Stromal cell of bone marrow (primary cell): ENCODE data around the gene TRAPPC2.
"Not testable (repeated sequence)": the region's sequence is repeated elsewhere in the genome, so short reads cannot be mapped to it uniquely, and the experiment has no call there.

Experiments used
- DNase-seq: peaks from one replicate; pipeline ENCODE4 v3.0.0-alpha.2; 2012; ENCODE audit warnings: low read depth

TRAPPC2 gene

DNA sequence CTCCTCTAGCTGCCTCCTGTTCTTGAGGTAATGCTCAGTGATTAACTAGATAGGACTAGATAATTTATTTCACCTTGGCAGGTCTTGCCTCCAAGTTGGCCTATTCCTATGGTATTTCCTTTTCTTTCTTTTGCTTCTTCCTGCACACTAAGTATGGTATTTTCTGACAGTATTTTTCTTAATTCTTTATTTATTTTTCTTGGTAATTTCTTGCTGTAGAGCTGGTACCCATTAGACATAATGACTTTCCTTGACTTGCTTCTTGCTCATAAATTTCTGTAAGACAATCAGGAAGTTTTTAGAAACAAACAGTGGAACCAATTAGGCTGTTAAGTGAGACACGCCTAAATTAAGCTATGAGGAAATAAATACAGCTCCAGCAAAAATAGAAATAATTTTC, 36.0 kb downstream of the TRAPPC2 start:
- DNase-seq = no peak

DNA sequence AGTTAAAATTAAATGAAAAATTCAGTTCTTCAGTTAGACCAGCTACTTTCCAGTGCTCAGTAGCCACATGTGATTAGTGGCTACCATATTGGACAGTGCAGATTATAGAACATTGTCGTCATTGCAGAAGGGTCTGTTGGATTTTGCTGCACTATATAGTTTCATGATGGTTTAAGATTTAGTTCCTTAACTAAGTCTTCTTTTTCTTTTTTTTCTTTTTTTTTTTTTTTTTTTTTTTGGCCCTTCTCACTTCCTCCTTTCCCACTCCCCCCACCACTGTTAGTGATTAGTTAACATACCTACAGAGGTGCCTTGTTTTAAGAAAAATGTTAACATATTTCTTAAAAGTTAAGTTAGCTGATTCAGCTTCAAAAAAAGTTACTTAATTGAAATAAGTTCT, 36.4 kb downstream of the TRAPPC2 start:
- no peak for DNase-seq

DNA sequence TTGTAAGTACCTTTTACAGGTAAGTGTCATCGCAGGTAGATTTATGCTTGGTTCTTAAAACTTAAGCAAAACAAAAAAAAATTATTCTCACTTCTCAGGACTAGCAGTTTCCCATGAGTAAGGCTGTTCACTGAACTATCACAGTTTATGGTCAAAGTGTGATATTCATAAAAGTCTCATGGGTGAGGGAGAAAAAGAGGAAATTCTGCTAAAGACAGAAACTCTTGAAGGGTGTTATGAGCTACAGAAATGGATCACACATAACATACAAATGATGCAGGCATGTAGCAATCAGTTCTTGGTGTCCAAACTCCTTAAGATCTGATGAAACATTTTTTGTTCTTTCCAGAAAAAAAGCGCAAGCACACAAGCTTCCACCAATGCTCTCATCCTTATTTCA, 37.0 kb downstream of the TRAPPC2 start:
- DNase-seq = no peak

DNA sequence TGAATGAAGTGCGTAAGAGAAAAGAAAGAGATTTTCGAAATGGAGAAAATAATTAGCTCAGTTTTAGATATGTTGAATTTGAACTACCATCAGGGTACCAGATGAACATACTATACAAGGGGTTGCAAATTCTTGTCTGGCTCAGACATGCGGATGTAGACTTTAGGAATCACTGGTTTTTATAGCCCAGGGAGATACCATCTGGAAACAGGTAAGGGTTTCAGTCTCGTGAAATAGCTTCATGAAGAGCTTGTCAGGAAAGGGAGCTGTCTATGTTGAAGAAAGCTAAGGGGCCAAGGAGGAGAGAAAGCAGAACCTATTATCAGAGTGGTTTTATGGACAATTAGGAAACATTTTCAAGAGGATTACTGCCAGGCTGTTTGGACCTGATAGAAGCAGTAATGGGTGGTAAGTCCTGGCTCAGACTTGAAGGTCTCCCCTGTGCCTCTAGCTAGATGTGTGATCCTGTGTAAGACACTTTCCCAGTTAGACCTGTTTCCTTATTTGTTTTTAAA, 38.8 kb downstream of the TRAPPC2 start:
- DNase-seq = no peak

DNA sequence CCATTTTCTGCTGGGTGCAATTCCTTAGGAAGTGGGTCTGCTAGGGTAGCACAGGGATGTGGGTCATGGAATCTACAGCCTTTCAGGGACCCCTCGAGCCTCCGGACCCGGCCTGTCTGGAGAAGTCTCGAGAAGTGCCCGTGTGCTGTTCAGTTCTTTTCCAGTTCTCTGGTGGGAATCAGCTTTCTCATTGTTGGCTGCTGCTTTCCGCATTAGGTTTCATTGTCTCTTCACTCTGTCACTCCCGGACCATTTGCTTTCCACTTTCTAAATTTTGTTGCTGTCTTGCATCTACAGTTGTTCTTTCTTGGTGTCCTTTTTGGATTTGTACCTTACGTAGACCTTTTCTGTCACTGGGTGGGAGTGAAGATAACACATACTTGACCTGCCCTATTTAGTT, 39.4 kb downstream of the TRAPPC2 start:
- no peak for DNase-seq

DNA sequence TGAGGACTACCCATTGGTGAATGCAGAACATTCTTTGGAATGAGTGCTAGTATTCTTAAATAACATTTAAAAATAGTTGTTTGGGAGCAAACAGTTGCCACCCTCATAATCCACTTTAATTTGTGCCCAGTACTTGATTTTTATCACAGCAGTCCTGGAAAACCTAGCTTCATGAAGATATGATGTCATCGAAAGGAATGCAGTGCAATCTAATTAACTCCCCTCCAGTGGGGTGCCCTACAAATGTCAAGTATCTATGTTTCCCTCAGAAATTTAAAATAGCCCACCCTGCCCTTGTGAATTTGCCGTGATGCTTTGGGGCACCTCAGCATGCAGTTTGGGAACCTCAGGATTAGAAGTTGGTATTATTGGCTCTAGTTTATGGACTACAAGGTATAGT, 40.1 kb downstream of the TRAPPC2 start:
- no peak for DNase-seq

DNA sequence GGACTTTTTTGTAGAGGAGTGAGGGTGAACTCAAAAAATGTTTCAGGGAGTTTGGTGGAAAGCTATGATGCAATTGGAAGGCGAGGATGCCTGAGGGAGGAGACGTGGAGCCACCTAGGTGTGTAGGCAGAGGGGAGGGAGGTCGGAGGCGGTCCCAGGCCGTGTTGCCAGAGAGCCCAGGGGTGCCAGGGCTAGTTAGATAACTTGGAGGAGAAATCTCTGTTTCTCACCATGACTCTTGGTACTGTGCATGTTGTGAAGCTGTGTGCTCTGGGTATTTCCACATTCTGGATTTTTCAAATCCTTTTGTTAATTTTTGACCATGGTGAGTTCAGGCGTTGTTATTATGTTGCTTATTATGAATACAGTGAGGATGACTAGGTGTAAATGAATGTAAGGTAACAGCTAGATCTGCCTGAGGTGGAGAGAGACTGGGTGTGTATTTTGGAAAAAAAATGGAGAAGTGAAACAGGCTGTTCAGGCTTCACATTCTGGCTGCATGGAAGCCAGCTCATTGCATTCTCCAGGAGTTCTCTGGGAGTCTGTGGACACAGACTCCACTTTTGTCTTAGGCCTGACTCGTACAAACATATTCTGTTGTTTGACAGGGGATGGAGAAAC, 41.0 kb downstream of the TRAPPC2 start:
- no peak for DNase-seq

DNA sequence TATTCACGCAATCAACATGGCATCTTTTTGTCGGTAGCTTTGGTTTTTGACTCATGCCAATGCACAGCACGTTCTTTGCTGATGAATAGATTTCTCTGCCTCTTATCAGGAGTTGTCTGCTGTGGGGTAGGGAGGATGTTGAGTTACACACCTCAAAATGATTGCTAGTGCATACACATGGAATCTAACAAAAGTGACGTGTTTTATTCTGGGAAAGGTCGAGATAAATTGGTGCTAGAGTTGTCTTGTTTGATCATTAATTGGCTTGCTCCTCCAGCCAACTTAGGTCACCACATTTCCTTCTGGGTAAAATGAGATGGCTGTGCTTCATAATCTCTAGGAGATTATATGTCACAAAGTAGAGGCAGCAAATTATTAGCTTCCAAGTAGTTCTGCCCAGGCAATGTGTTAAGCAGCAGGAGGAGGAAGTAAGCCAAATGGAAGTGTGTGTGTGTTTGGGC, 41.6 kb downstream of the TRAPPC2 start:
- no peak for DNase-seq

DNA sequence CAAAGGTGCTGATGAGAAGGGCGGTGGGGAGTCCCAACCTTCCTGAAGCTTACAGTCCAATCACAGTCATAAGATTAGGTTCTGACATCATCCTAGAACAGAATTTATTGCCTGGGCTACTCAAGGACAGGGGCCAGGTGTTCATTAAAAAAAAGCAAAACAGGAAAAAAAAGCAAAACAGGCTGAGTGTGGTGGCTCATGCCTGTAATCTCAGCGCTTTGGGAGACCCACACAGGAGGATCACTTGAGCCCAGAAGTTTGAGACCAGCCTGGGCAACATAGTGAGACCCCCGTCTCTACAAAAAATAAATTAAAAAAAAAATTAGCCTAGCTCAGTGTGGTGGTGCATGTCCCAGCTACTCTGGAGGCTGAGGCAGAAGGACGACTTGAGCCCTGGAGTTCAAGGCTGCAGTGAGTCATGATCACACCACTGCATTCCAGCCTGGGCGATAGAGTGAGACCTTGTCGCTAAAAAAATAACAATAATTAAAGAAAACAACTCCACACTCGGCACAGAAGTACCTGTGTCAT, 42.5 kb downstream of the TRAPPC2 start:
- no peak for DNase-seq

DNA sequence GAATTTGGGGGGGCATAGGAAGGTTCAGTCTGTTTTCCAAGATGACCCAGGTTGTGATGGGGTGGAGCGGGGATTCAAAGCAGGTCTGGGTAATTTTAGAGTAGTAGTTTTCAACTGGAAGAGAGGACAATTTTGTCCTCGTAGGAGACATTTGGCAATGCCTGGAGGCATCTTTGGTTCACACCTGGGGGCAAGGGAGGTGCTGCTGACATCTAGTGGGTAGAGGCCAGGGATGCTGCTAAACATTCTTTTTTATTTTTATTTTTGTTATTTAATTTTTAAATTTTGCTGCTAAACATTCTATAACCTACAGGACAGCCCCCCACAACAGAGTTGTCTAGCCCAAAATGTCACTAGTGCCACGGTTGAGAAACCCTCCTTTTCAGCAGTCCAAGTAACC, 43.6 kb downstream of the TRAPPC2 start:
- DNase-seq = no peak

DNA sequence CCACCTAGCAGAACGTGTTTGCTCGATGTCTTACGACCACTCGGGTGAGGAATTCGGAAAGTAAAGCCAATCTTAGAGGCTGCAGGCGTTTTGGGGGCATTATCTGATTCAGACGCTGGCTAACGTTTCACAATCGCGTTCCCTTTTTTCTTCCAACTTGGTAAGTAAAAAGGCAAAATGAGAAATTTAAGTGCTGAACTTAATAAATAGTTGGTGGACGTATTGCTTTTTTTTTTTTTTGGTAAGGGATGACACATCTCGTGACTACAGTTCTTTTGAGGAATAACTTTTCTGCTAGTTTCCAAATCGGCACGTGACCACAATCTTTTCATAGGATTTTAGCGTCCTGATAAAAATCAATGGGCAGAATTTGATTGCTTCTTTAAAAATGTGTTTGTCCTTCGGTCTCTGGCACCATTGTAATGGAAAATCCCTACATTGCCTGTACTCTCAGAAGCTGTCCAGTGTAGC, 44.6 kb downstream of the TRAPPC2 start:
- DNase-seq = peak; percentile 19

DNA sequence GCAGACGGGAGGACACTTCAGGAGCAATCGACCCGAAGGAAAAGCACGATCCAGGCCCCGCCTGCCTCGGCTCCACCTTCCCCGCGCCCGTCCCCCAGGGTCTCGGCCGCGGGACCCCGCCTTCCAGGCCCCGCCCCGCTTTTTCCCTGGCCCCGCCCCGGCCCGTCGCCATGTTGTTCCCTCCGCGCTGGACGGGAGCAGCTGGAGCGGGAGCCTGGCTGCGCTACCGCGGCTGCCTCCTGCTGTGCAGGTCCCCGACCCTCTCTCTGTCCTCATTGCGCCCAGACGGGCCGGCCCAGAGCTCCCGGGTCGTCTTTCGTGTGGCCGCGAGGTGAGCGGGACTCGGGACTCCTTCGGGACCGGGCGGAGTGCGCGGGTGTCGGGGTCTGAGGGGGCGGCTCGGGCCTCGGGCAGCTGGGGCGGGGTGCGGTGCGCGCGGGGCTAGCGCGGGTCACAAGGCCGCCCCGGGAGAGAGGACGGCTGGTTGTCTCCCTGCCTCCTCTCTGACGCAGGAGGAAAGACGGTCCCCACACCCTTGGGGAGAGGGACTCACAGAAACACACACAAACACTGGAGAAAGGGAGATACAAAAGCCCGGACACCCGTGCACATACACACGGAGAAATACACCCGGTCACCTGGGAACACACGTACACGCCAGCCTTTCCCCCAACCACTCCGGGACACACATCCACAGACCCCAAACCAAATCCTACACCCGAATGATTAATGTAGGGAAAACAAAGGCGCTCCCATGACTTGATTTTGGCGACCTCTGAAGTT, 45.3 kb downstream of the TRAPPC2 start, which contains the start of gene RAB9A:
Gene RAB9A (plus strand): TSS at position 171 of the 783 bp plus-strand sequence. CDS start 19,619 bp downstream, outside the sequence.
- peak; percentile 58 for DNase-seq

DNA sequence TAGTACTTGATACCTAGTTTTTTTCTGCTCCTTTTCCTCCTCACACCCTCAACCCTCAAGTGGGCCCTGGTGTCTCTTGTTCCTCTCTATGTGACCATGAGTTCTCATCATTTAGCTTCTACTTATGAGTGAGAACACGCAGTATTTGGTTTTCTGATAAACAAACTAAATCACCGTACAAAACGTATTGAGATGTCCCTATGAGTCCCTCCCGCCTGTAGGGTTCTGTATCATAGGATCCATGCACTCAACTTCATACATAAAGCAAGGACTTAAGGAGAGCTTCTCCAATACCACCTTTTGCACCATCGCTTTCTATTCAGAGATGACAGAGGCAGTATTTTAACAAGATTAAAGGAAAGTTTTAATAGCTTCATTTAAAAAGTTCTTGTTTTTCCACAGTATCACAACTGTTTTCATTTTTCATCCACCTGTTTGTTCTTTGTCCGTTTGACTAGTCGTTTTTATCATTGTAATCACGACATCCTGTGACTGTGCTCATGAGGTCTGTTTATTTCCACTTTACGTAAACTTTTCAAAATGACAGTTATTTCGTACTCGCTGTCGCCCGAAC, 45.9 kb downstream of the TRAPPC2 start:
- no peak for DNase-seq

DNA sequence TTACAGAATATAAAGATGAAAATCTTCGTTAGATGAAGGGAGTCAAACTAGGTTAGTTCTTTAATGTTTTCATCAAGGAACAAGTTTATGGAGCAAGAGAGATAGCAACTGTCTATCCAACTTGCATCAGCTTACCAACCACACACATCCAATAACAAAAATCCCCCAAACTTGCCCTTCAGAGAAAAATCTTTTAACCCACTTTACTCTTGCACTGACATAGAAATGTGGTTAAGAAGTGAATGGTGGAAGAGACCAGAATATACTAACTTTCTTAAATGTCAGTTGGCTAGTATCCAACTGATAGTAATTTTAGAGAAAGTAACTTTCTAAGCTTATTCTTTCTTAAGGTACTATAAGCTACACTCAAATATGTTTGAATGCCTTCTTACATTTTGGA, 47.2 kb downstream of the TRAPPC2 start:
- no peak for DNase-seq

DNA sequence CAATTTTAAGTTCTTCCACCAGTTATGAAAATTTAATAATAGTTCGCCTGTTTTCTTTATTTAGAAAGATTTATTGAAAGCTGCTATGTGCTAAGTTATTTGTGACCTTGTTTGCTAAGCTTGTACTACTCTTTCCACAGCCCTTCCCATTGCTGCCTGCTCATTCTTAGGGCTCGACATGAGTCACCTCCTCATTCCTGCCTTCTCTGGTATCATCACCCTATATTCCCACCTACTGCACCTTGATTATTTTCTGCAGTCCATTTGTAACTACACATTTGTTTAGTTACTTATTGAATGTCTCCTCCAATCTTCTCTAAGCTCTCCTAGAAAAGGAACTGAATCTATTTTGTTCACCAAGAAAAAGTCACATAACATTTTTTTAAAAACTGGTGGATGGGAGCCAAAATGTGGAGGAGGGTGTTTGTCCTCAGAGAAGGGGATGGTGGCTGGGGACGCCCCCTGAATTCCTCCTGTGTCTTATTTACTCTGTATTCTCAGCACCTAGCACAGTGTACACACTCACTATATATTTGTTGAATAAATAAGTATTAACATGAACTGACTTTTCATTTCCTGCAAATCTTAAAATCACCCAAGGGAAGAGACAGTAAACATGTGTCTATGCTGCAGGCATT, 49.2 kb downstream of the TRAPPC2 start:
- no peak for DNase-seq

DNA sequence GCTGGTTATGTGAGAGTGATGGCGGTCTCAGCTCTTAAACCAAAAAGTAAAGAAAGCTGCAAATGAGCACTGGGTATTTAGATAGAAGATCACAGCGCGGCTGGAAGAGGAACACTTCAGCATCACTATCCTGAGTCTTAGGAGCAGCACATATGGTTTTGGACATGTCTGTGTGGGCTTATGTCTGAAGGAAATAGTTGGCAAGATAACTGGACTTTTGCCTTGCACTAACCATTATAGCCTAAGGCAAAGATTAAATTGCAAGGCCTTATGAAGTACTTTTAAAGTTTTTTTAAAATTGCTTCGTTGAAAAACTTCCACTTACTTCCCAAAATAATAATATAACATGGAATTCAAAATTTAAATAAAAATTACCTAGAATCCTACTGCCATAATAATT, 50.1 kb downstream of the TRAPPC2 start:
- no peak for DNase-seq

DNA sequence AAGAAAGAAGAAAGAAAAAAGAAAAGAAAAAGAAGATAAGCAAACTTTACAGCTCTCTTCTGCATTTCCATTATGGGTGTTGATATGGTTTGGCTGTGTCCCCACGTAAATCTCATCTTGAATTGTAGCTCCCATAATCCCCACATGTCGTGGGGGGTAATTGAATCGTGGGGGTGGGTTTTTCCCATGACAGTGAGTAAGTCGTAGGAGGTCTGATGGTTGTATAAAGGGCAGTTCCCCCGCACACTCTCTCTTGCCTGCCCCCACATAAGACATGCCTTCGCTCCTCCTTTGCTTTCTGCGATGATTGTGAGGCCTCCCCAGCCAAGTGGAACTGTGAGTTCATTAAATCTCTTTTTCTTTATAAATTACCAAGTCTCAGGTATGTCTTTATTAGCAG, 52.8 kb downstream of the TRAPPC2 start:
- no peak for DNase-seq

DNA sequence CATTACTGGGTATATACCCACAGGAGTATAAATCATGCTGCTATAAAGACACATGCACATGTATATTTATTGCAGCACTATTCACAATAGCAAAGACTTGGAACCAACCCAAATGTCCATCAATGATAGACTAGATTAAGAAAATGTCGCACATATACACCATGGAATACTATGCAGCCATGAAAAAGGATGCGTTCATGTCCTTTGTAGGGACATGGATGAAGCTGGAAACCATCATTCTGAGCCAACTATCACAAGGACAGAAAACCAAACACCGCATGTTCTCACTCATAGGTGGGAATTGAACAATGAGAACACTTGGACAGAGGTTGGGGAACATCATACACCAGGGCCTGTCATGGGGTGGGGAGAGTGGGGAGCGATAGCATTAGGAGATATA, 54.7 kb downstream of the TRAPPC2 start:
- DNase-seq = not testable (repeated sequence)

DNA sequence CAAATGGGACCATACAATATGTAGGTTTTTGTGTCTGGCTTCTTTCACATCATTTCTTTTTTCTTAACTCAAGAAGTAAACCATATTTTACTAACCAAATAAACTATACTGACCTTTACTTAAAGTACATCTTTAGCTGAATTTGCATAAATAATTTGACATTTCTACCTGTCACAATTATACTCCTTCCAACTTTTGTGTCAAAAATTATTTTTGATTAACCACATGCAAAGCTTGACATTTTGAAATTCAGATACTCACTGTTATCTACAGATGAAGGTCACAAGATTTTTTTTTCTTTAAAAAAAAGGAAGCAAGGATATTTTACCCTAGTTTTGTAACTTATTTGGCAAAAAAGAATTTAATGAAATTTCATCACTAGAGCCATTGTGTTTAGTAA, 57.5 kb downstream of the TRAPPC2 start:
- no peak for DNase-seq

DNA sequence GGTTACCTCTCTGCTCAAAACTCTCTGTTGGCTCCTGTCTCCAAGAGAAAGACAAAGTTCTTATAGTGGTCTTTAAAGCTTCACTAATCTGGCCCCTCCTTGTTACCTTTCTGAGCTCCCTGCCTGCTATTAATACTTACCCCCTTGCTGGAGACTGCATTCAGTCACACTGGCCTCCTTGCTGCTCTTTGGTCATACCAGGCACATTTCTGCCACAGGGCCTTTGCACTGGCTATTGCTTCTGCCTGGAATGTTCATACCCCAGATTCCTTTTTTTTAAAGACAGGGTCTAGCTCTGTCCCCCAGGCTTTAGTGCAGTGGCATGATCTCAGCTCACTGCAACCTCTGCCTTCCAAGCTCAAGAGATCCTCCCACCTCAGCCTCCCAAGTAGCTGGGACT, 61.4 kb downstream of the TRAPPC2 start:
- no peak for DNase-seq

DNA sequence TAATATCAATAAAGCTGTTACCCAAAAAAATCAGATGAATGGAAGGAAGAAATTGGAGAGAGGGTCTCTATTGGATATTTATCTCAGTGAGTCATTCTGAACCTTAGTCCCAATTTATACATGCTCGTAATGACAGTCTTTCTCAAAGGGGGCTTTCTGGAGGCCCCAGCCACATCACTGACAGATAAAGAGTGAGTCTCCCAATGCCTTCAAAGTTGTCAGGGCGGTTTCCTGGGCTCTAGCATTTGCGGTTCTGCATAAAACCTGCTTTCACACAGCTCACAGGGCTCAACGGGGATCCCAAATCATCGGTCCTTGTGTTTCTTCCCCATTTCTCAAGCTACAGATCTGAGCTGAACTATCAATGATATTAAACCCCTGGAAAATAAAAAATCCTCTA, 64.2 kb downstream of the TRAPPC2 start:
- DNase-seq = no peak

DNA sequence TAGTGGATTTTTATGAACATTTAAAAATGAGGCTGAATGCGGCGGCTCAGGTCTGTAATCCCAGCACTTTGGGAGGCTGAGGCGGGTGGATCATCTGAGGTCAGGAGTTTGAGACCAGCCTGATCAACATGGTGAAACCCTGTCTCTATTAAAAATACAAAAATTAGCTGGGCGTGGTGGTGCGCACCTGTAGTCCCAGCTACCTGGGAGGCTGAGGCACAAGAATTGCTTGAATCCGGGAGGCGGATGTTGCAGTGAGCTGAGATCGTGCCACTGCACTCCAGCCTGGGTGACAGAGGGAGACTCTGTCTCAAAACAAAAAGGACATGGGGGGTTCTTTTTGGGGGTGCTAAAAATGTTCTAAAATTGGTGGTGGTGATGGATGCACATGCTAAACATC, 64.7 kb downstream of the TRAPPC2 start:
- DNase-seq = not testable (repeated sequence)
